Nephron (organoid): ENCODE results near the gene FOXA1.

Source experiments
- H3K27ac Mint-ChIP-seq, 3 experiments: 2 replicates each; pipeline ENCODE4 v1.8.0; 2020; ENCODE audit warnings: mixed read lengths in 3 of 3, mild to moderate bottlenecking in 2 of 3, moderate library complexity in 1 of 3
- H3K27me3 Mint-ChIP-seq: 2 replicates; pipeline ENCODE4 v1.8.0; 2021; ENCODE audit warnings: low read depth, mild to moderate bottlenecking, moderate library complexity, mixed read lengths
- H3K36me3 Mint-ChIP-seq: 2 replicates; pipeline ENCODE4 v1.8.0; 2020; ENCODE audit warnings: low read depth, mixed read lengths
- H3K4me1 Mint-ChIP-seq: 2 replicates; pipeline ENCODE4 v1.8.0; 2020; ENCODE audit warnings: mixed read lengths
- H3K4me3 Mint-ChIP-seq, 3 experiments: 2 replicates each; pipeline ENCODE4 v1.8.0; 2020; ENCODE audit warnings: mild to moderate bottlenecking in 3 of 3, mixed read lengths in 3 of 3, moderate library complexity in 2 of 3
- H3K9me3 Mint-ChIP-seq: 2 replicates; pipeline ENCODE4 v1.8.0; 2020; ENCODE audit warnings: mixed read lengths
- CTCF ChIP-seq, 3 experiments: fragments of 200-600 bp; sonication (generic); IDR thresholded peaks; one replicate each; pipeline ENCODE4 v1.5.0; 2021; ENCODE audit warnings: antibody characterized with exemption in 3 of 3; ENCODE audit not compliant: unreplicated experiment in 3 of 3

FOXA1 gene

GRCh38 chr14:37594971-37595808 lies at the start of gene FOXA1, which contains the start of gene TTC6:
TSS of gene FOXA1 (minus strand) at chr14:37595249. CDS start at chr14:37594972, 277 bp downstream.
TSS of gene TTC6 (plus strand) at chr14:37595629. CDS start at chr14:37622065, 26,436 bp downstream.
- Mint-ChIP-seq H3K4me1 (peaks cover 38% of the 10 kb centered on the region), H3K36me3 (no peaks in the 10 kb centered on the region), H3K4me3 (peak within 1 kb of the TSS; percentile 79 to 84 (median 81)), H3K27me3 (peaks cover 100% of the 10 kb centered on the region), H3K9me3 (no peaks in the 10 kb centered on the region), H3K27ac (peak within 1 kb of the TSS in 1 of 3 experiments; percentile 17)
- TF ChIP-seq CTCF (IDR thresholded peaks at IDR 0.05; ENCODE audit: unreplicated experiment in 3 of 3): no peak

GRCh38 chr14:37643701-37644100 lies 48.7 kb upstream of the FOXA1 start:
- TF ChIP-seq CTCF (IDR thresholded peaks at IDR 0.05; ENCODE audit: unreplicated experiment in 3 of 3): no peak
- H3K4me1 Mint-ChIP-seq: peaks cover 4% of the 10 kb centered on the region
- no peaks in the 10 kb centered on the region for H3K36me3 Mint-ChIP-seq
- no peak overlapping the region for H3K27ac Mint-ChIP-seq
- H3K27me3 Mint-ChIP-seq: no peaks in the 10 kb centered on the region
- no peak overlapping the region for H3K4me3 Mint-ChIP-seq
- H3K9me3 Mint-ChIP-seq: no peaks in the 10 kb centered on the region

- Mint-ChIP-seq H3K27ac (no peak overlapping the region), H3K9me3 (no peaks in the 10 kb centered on the region), H3K36me3 (no peaks in the 10 kb centered on the region), H3K4me3 (no peak overlapping the region), H3K27me3 (no peaks in the 10 kb centered on the region), H3K4me1 (peaks cover 4% of the 10 kb centered on the region)
- TF ChIP-seq CTCF (IDR thresholded peaks at IDR 0.05; ENCODE audit: unreplicated experiment in 3 of 3): no peak
These were observed 47.1 kb upstream of the FOXA1 start for GRCh38 chr14:37642125-37642524.

GRCh38 chr14:37641117-37641516 lies 46.1 kb upstream of the FOXA1 start:
- no peaks in the 10 kb centered on the region for H3K9me3 Mint-ChIP-seq
- no peak overlapping the region for H3K4me3 Mint-ChIP-seq
- no peaks in the 10 kb centered on the region for H3K27me3 Mint-ChIP-seq
- H3K27ac Mint-ChIP-seq: no peak overlapping the region
- H3K36me3 Mint-ChIP-seq: no peaks in the 10 kb centered on the region
- H3K4me1 Mint-ChIP-seq: peaks cover 4% of the 10 kb centered on the region
- no peak for TF ChIP-seq CTCF (IDR thresholded peaks at IDR 0.05; ENCODE audit: unreplicated experiment in 3 of 3)

GRCh38 chr14:37638599-37638998 lies 43.5 kb upstream of the FOXA1 start:
- H3K36me3 Mint-ChIP-seq: no peaks in the 10 kb centered on the region
- TF ChIP-seq CTCF (IDR thresholded peaks at IDR 0.05; ENCODE audit: unreplicated experiment in 3 of 3): no peak
- no peak overlapping the region for H3K27ac Mint-ChIP-seq
- H3K27me3 Mint-ChIP-seq: no peaks in the 10 kb centered on the region
- no peak overlapping the region for H3K4me3 Mint-ChIP-seq
- no peaks in the 10 kb centered on the region for H3K9me3 Mint-ChIP-seq
- no peaks in the 10 kb centered on the region for H3K4me1 Mint-ChIP-seq

GRCh38 chr14:37637341-37637740 lies 42.3 kb upstream of the FOXA1 start:
- Mint-ChIP-seq H3K4me3 (no peak overlapping the region), H3K27me3 (no peaks in the 10 kb centered on the region), H3K4me1 (no peaks in the 10 kb centered on the region), H3K9me3 (no peaks in the 10 kb centered on the region), H3K36me3 (no peaks in the 10 kb centered on the region), H3K27ac (no peak overlapping the region)
- TF ChIP-seq CTCF (IDR thresholded peaks at IDR 0.05; ENCODE audit: unreplicated experiment in 3 of 3): no peak
